GM19328 (cell line): Measurements from ENCODE around the gene ARFGEF2.
"Not testable (repeated sequence)": the region's sequence is repeated elsewhere in the genome, so short reads cannot be mapped to it uniquely, and the experiment has no call there.

Experiments used
- ATAC-seq: cut with Tn5 transposase; IDR thresholded peaks from one replicate; pipeline ENCODE4 v1.9.1; 2021; ENCODE audit warnings: mild to moderate bottlenecking, moderate library complexity; ENCODE audit not compliant: unreplicated experiment

ARFGEF2 gene

GRCh38 chr20:49046087-49046900 is 124.8 kb downstream of the ARFGEF2 start, which contains the start of gene CSE1L:
CSE1L (plus strand) TSS chr20:49046312; CDS start chr20:49058464, 12,152 bp downstream.
- ATAC-seq, result peak; percentile 79

DNA sequence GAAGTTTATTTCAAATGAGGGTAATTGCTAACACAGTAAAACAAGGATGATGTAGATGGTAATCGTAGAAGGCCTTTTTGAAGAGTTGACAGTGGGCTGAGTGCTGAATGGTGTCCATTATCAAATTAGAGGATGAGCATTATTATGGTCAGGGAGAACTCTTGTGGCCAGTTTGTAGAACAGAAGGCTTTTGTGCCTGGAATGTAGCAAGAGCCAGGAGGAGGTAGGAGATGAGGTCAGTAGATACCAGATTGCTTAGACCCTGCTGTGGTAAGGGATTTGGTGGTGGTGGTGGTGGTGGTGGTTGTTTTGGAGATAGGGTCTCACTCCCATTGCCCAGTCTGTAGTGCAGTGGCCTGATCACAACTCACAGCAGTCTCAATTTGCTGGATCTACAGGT is 130.8 kb downstream of the ARFGEF2 start:
- ATAC-seq, result no peak

DNA sequence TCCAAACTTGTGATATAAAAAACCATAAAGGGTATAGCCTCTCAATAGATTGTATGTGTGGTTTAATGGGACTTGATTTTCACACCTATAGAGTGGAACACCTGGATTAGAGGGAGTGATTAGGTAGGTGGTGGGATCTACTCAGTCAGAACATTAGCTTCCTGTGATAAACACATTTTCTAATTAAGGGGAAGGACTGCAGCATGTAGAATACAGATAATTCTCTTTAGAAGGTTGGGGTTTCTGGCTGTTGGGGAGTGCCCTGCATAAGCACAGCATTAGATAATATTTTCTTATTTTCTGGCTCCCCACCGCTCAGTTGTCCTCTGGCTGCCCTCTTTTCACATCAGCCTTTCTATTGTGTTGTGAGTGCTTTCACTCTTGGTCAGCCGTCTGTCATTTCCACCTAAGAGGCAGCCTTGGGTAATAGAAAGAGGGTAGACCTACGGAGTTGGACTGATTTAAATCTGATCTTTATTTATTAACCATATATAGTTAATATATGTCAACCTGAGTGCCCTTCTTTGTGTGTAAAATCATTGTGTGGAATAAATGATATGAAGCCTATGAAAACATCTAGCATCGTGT is 132.6 kb downstream of the ARFGEF2 start:
- no peak for ATAC-seq

DNA sequence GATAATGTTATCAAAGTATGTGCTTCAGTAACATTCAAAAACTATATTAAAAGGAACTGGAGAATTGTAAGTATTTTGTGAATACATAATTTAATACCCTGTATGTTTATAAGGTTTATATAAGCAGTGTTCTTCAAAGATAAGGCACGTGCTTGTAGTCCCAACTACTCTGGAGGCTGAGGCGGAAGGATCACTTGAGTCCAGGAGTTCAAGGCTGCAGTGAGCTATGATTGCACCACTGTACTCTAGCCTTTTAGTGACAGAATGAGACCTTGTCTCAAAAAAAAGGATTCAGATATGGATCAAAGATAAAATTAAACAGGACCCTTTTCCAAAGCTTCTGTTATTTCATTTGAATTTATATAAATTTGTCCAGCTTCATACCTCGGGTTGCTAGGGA is 141.8 kb downstream of the ARFGEF2 start:
- no peak for ATAC-seq

DNA sequence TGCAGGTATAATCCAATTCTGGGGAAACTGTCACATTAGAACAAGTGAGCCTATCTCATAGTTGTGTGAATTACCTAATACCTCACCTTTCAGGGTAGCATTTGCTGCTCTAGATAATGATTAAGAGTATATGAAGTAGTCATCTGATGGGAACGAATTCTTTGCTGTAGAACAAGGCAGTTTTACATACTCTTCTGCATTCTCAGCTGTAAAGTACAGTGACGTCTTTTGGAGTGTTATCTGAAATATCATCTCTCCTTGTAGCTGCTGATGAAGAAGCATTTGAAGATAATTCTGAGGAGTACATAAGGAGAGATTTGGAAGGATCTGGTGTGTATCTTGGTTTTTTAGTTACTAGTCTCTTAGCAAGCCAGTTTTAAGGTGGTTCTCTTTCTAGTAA is 153.0 kb downstream of the ARFGEF2 start:
- no peak for ATAC-seq

DNA sequence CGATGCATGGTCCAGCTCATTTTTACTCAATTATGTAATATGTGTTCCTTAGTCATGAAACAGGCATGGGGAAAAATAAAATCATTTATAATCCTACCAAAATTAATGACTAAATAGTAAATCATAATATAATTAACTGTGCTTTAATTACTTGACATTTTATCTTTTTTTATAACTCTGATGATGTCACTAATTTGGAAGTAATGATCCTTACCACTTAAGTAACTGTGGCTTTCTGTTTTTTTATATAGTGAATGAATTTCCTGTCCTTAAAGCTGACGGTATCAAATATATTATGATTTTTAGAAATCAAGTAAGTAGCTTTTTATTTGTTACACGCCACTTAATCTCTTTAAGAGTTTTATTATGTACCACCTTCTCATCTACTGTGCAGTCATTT is 156.8 kb downstream of the ARFGEF2 start:
- ATAC-seq, result no peak

- not testable (repeated sequence) for ATAC-seq
These were observed 160.8 kb downstream of the ARFGEF2 start for GRCh38 chr20:49082295-49082694.
